ENCODE data around the gene CCDC68. TPM values are rescaled to one million over a fixed set of nuclear protein-coding genes. Genes with fewer than 3 reads are reported as not detected.

CCDC68 gene
- total and polyA plus RNA-seq, 7 experiments from 2014 or later, result 0.41 TPM; not detected in 6

- intact Hi-C loops (cut with micrococcal nuclease), result no loop called here
- no peaks in the 10 kb centered on the region for H3K36me3 Mint-ChIP-seq
- ChIA-PET POLR2A (no interaction called here), CTCF (no interaction called here)
- no peaks in the 10 kb centered on the region for H3K36me3 ChIP-seq (ENCODE audit: control insufficient read depth in 2 of 3, insufficient read depth in 3 of 3, low read length in 3 of 3)
- H3K4me3 ChIP-seq (ENCODE audit: low read length), result no peak overlapping the region
- no peaks in the 10 kb centered on the region for H3K9me3 ChIP-seq (ENCODE audit: control insufficient read depth in 2 of 3, low read length in 3 of 3)
- H3K27me3 ChIP-seq (ENCODE audit: control insufficient read depth in 2 of 2, insufficient read depth in 2 of 2, low read length in 2 of 2), result no peaks in the 10 kb centered on the region
- no peaks in the 10 kb centered on the region for H3K4me1 ChIP-seq (ENCODE audit: control insufficient read depth in 2 of 2, insufficient read depth in 2 of 2, low read length in 2 of 2)
- DNase-seq (no peak), ATAC-seq (no peak)
- no peak overlapping the region for H3K4me3 Mint-ChIP-seq
- H3K27ac Mint-ChIP-seq, result no peak overlapping the region
- no peaks in the 10 kb centered on the region for H3K4me1 Mint-ChIP-seq
- H3K9me3 Mint-ChIP-seq, result peaks cover 0 to 3% (median 0%) of the 10 kb centered on the region in 11 donors
- H3K27ac ChIP-seq (ENCODE audit: low read depth, low read length), result no peak overlapping the region
- H3K27me3 Mint-ChIP-seq, result peaks cover 0 to 4% (median 0%) of the 10 kb centered on the region in 5 donors
Measured at GRCh38 chr18:54914816-54915215, 44.4 kb downstream of the CCDC68 start.

GRCh38 chr18:54911551-54911950, 47.7 kb downstream of the CCDC68 start:
- intact Hi-C loops (cut with micrococcal nuclease), result no loop called here
- no peak for ATAC-seq
- H3K27ac ChIP-seq (ENCODE audit: low read depth, low read length), result no peak overlapping the region
- POLR2A ChIA-PET, result no interaction called here
- Mint-ChIP-seq H3K27ac (no peak overlapping the region), H3K4me3 (no peak overlapping the region), H3K36me3 (no peaks in the 10 kb centered on the region), H3K27me3 (peaks cover 0 to 15% (median 0%) of the 10 kb centered on the region in 5 donors), H3K9me3 (peaks cover 0 to 3% (median 0%) of the 10 kb centered on the region in 11 donors), H3K4me1 (no peaks in the 10 kb centered on the region)
- H3K36me3 ChIP-seq (ENCODE audit: control insufficient read depth in 2 of 3, insufficient read depth in 3 of 3, low read length in 3 of 3), result no peaks in the 10 kb centered on the region
- CTCF ChIA-PET, result interaction anchor here (0.7 kb wide), 1 partner anchor 249 kb away, joined by 3 read pairs; no protein-coding TSS in a partner anchor
- H3K27me3 ChIP-seq (ENCODE audit: control insufficient read depth in 2 of 2, insufficient read depth in 2 of 2, low read length in 2 of 2), result no peaks in the 10 kb centered on the region
- DNase-seq, result no peak
- no peaks in the 10 kb centered on the region for H3K9me3 ChIP-seq (ENCODE audit: control insufficient read depth in 2 of 3, low read length in 3 of 3)
- no peak overlapping the region for H3K4me3 ChIP-seq (ENCODE audit: low read length)
- H3K4me1 ChIP-seq (ENCODE audit: control insufficient read depth in 2 of 2, insufficient read depth in 2 of 2, low read length in 2 of 2), result no peaks in the 10 kb centered on the region

DNA sequence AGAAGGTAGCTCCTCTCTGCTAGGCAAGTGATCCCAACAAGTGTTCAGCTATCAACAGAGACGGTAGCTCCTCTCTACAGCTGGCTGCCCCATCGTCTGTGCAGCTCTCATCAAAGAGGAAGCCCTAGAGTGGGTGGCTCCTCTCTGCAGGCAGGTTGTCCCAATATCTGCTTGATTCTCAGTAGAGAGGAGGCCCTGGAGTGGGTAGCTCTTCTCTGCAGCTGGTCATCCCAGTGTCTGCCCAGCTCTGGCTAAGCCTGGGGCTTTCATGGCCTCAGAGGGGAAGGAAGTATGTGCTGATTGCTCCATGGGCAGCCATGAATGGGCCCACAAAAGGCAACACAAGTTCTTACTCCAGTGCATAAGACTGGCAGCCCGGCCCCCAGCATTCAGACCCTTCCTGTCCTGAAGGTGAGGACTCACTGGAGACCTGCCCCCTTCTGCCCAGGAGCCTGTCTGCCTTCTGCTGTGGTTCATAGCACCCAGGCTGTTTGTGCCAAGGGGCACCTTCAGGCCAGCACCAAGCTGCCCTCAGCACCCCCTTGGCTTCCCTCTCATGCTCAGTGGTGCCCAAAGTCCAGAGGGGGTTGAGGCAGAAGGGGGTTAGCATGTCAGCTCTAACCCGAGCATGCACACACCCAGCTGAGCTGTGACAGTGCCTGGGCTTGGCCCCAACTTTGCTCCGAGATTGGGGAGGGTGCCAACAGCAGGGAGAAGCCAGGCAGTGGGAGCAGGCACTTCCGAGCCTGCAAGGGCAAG, 48.9 kb downstream of the CCDC68 start:
- H3K4me1 Mint-ChIP-seq, result no peaks in the 10 kb centered on the region
- CTCF ChIA-PET, result no interaction called here
- H3K27me3 Mint-ChIP-seq, result peaks cover 0 to 15% (median 0%) of the 10 kb centered on the region in 5 donors
- DNase-seq (no peak), ATAC-seq (no peak)
- no peak overlapping the region for H3K27ac Mint-ChIP-seq
- Histone ChIP-seq H3K4me3 (ENCODE audit: low read length) (no peak overlapping the region), H3K36me3 (ENCODE audit: control insufficient read depth in 2 of 3, insufficient read depth in 3 of 3, low read length in 3 of 3) (no peaks in the 10 kb centered on the region), H3K9me3 (ENCODE audit: control insufficient read depth in 2 of 3, low read length in 3 of 3) (no peaks in the 10 kb centered on the region), H3K4me1 (ENCODE audit: control insufficient read depth in 2 of 2, insufficient read depth in 2 of 2, low read length in 2 of 2) (no peaks in the 10 kb centered on the region), H3K27me3 (ENCODE audit: control insufficient read depth in 2 of 2, insufficient read depth in 2 of 2, low read length in 2 of 2) (no peaks in the 10 kb centered on the region), H3K27ac (ENCODE audit: low read depth, low read length) (no peak overlapping the region)
- H3K9me3 Mint-ChIP-seq, result peaks cover 0 to 3% (median 0%) of the 10 kb centered on the region in 11 donors
- intact Hi-C loops (cut with micrococcal nuclease), result no loop called here
- no peaks in the 10 kb centered on the region for H3K36me3 Mint-ChIP-seq
- H3K4me3 Mint-ChIP-seq, result no peak overlapping the region
- POLR2A ChIA-PET, result no interaction called here

DNA sequence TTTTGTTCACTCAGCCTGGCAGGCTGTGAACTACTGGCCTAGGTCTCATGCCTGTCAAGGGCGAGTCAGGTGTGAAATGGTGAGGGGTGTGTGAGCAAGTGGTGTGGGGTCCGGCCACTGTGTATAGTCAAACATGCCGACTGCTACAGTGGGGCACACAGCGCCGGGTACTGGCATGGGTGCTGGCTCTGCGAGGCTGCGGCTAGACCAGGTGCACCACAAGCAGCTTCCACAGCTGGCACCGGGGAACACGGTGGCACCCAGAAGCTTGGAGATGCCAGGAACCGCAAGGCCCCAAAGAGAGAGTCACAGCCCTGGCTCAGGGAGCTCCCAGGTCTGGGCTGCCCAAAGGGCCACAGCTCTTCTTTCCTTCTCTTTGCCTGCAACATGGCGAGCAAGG, 49.7 kb downstream of the CCDC68 start:
- ChIA-PET CTCF (no interaction called here), POLR2A (no interaction called here)
- intact Hi-C loops (cut with micrococcal nuclease), result no loop called here
- Histone ChIP-seq H3K9me3 (ENCODE audit: control insufficient read depth in 2 of 3, low read length in 3 of 3) (no peaks in the 10 kb centered on the region), H3K4me1 (ENCODE audit: control insufficient read depth in 2 of 2, insufficient read depth in 2 of 2, low read length in 2 of 2) (no peaks in the 10 kb centered on the region), H3K27me3 (ENCODE audit: control insufficient read depth in 2 of 2, insufficient read depth in 2 of 2, low read length in 2 of 2) (no peaks in the 10 kb centered on the region), H3K4me3 (ENCODE audit: low read length) (no peak overlapping the region), H3K36me3 (ENCODE audit: control insufficient read depth in 2 of 3, insufficient read depth in 3 of 3, low read length in 3 of 3) (no peaks in the 10 kb centered on the region), H3K27ac (ENCODE audit: low read depth, low read length) (no peak overlapping the region)
- no peak for ATAC-seq
- Mint-ChIP-seq H3K4me1 (no peaks in the 10 kb centered on the region), H3K36me3 (no peaks in the 10 kb centered on the region), H3K4me3 (no peak overlapping the region), H3K27me3 (peaks cover 0 to 15% (median 4%) of the 10 kb centered on the region in 5 donors), H3K9me3 (peaks cover 0 to 3% (median 0%) of the 10 kb centered on the region in 11 donors), H3K27ac (no peak overlapping the region)
- DNase-seq, result no peak

- Mint-ChIP-seq H3K4me3 (no peak overlapping the region), H3K9me3 (peaks cover 0 to 3% (median 0%) of the 10 kb centered on the region in 11 donors)
- POLR2A ChIA-PET, result no interaction called here
Measured at GRCh38 chr18:54906331-54907185, 52.7 kb downstream of the CCDC68 start.

GRCh38 chr18:54905629-54906028, 53.6 kb downstream of the CCDC68 start:
- Histone ChIP-seq H3K27ac (ENCODE audit: low read depth, low read length) (no peak overlapping the region), H3K36me3 (ENCODE audit: control insufficient read depth in 2 of 3, insufficient read depth in 3 of 3, low read length in 3 of 3) (no peaks in the 10 kb centered on the region), H3K4me1 (ENCODE audit: control insufficient read depth in 2 of 2, insufficient read depth in 2 of 2, low read length in 2 of 2) (no peaks in the 10 kb centered on the region), H3K27me3 (ENCODE audit: control insufficient read depth in 2 of 2, insufficient read depth in 2 of 2, low read length in 2 of 2) (no peaks in the 10 kb centered on the region), H3K9me3 (ENCODE audit: control insufficient read depth in 2 of 3, low read length in 3 of 3) (no peaks in the 10 kb centered on the region), H3K4me3 (ENCODE audit: low read length) (no peak overlapping the region)
- Mint-ChIP-seq H3K27me3 (peaks cover 0 to 11% (median 4%) of the 10 kb centered on the region in 5 donors), H3K4me1 (no peaks in the 10 kb centered on the region), H3K4me3 (no peak overlapping the region), H3K27ac (no peak overlapping the region), H3K36me3 (no peaks in the 10 kb centered on the region), H3K9me3 (peaks cover 0 to 3% (median 0%) of the 10 kb centered on the region in 11 donors)
- ChIA-PET CTCF (no interaction called here), POLR2A (no interaction called here)
- ATAC-seq, result no peak
- no peak for DNase-seq
- intact Hi-C loops (cut with micrococcal nuclease), result no loop called here

More at GRCh38 chr18:54906331-54907185, 52.7 kb downstream of the CCDC68 start:
- Histone ChIP-seq H3K36me3 (ENCODE audit: control insufficient read depth in 2 of 3, insufficient read depth in 3 of 3, low read length in 3 of 3) (no peaks in the 10 kb centered on the region), H3K4me1 (ENCODE audit: control insufficient read depth in 2 of 2, insufficient read depth in 2 of 2, low read length in 2 of 2) (no peaks in the 10 kb centered on the region), H3K27ac (ENCODE audit: low read depth, low read length) (no peak overlapping the region), H3K27me3 (ENCODE audit: control insufficient read depth in 2 of 2, insufficient read depth in 2 of 2, low read length in 2 of 2) (no peaks in the 10 kb centered on the region), H3K9me3 (ENCODE audit: control insufficient read depth in 2 of 3, low read length in 3 of 3) (no peaks in the 10 kb centered on the region), H3K4me3 (ENCODE audit: low read length) (no peak overlapping the region)
- CTCF ChIA-PET, result no interaction called here
- Mint-ChIP-seq H3K36me3 (no peaks in the 10 kb centered on the region), H3K4me1 (no peaks in the 10 kb centered on the region), H3K27ac (no peak overlapping the region), H3K27me3 (peaks cover 0 to 15% (median 4%) of the 10 kb centered on the region in 5 donors)
- ATAC-seq, result no peak
- DNase-seq, result no peak
- intact Hi-C loops (cut with micrococcal nuclease), result no loop called here

Measured in naive thymus-derived CD4-positive, alpha-beta T cell (primary cell).